ENCODE data around the gene CDH23. TPM values are rescaled to one million over a fixed set of nuclear protein-coding genes. Genes with fewer than 3 reads are reported as not detected.

The CDH23 gene
- total and polyA plus RNA-seq, 9 of the 15 experiments (the other 6 are each of a cell fraction or from before 2014, with no cell fraction given), result 0.18 to 1.2 (median 0.47) TPM

DNA sequence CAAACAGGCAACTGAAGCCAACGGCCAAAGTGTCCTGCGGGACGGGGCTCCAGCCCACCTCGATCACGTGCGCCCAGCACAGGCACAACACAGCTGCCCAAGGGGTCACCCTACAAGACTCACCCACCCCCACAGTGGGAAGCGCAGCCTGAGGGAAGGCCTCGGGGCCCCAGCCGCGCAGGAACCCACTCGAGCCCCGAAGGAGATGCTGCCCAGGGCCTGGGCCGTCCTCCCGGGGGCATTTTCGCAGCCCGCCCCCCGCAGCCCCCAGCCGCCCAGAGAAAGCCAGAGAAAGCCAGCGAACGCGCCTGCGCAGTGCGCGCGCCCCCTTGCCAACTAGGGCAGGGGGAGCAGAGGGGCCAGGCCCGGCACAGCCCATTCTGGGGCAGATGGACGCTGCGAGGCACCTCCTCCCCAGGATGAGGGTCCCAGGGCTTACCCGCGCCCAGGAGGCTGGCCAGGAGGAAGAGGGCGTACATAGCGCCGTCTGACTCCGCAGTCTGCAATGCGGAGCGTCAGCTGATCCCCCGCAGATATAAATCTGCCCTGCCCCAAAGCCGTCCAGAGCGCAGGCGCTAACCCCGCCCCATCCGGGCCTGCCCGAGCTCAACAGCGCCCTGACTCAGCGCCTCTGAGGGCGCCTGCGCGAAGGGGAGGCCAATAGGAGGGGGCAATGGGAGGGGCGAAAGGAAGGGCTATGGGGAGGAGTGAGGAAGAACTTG lies 454.2 kb downstream of the CDH23 start, which contains the start of gene PSAP (continued):
- TF ChIP-seq, protein P1, sequence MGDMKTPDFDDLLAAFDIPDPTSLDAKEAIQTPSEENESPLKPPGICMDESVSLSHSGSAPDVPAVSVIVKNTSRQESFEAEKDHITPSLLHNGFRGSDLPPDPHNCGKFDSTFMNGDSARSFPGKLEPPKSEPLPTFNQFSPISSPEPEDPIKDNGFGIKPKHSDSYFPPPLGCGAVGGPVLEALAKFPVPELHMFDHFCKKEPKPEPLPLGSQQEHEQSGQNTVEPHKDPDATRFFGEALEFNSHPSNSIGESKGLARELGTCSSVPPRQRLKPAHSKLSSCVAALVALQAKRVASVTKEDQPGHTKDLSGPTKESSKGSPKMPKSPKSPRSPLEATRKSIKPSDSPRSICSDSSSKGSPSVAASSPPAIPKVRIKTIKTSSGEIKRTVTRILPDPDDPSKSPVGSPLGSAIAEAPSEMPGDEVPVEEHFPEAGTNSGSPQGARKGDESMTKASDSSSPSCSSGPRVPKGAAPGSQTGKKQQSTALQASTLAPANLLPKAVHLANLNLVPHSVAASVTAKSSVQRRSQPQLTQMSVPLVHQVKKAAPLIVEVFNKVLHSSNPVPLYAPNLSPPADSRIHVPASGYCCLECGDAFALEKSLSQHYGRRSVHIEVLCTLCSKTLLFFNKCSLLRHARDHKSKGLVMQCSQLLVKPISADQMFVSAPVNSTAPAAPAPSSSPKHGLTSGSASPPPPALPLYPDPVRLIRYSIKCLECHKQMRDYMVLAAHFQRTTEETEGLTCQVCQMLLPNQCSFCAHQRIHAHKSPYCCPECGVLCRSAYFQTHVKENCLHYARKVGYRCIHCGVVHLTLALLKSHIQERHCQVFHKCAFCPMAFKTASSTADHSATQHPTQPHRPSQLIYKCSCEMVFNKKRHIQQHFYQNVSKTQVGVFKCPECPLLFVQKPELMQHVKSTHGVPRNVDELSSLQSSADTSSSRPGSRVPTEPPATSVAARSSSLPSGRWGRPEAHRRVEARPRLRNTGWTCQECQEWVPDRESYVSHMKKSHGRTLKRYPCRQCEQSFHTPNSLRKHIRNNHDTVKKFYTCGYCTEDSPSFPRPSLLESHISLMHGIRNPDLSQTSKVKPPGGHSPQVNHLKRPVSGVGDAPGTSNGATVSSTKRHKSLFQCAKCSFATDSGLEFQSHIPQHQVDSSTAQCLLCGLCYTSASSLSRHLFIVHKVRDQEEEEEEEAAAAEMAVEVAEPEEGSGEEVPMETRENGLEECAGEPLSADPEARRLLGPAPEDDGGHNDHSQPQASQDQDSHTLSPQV (IDR thresholded peaks at IDR 0.05), result peak; percentile 25; the same call in 1 of the 2 replicates
- TF ChIP-seq, protein P2, sequence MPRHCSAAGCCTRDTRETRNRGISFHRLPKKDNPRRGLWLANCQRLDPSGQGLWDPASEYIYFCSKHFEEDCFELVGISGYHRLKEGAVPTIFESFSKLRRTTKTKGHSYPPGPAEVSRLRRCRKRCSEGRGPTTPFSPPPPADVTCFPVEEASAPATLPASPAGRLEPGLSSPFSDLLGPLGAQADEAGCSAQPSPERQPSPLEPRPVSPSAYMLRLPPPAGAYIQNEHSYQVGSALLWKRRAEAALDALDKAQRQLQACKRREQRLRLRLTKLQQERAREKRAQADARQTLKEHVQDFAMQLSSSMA (CRISPR knock-in tag; IDR thresholded peaks at IDR 0.05), result no peak
- TF ChIP-seq ZEB2 (IDR thresholded peaks at IDR 0.05) (no peak), ZNF830 (CRISPR knock-in tag; IDR thresholded peaks at IDR 0.05) (peak; percentile 93), PTBP1 (IDR thresholded peaks at IDR 0.05; ENCODE audit: low read depth, low read length) (0 out of 2 replicates have a peak, but pooled peaks have one; percentile 41), FOXM1 (IDR thresholded peaks at IDR 0.05; ENCODE audit: low read depth) (no peak), FOXM1 (CRISPR knock-in tag; IDR thresholded peaks at IDR 0.05; ENCODE audit: low read depth) (peak; percentile 88; the same call in 1 of the 2 replicates), FOXP1 (CRISPR knock-in tag; IDR thresholded peaks at IDR 0.05) (peak; percentile 69), PHB (CRISPR knock-in tag; IDR thresholded peaks at IDR 0.05) (no peak), ZKSCAN8 (CRISPR knock-in tag; IDR thresholded peaks at IDR 0.05) (no peak), KLF1 (tag; IDR thresholded peaks at IDR 0.05) (peak; percentile 79; the same call in 1 of the 2 replicates), BRD9 (IDR thresholded peaks at IDR 0.05; ENCODE audit: low read depth, partially characterized antibody) (peak; percentile 63), BRF1 (IDR thresholded peaks at IDR 0.05; ENCODE audit: borderline replicate concordance, extremely low read depth, insufficient read length) (no peak), STAT5A (IDR thresholded peaks at IDR 0.05; ENCODE audit: borderline replicate concordance, low read length) (no peak; the same call in 1 of the 2 replicates)
- TF ChIP-seq, protein P3, sequence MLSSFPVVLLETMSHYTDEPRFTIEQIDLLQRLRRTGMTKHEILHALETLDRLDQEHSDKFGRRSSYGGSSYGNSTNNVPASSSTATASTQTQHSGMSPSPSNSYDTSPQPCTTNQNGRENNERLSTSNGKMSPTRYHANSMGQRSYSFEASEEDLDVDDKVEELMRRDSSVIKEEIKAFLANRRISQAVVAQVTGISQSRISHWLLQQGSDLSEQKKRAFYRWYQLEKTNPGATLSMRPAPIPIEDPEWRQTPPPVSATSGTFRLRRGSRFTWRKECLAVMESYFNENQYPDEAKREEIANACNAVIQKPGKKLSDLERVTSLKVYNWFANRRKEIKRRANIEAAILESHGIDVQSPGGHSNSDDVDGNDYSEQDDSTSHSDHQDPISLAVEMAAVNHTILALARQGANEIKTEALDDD (IDR thresholded peaks at IDR 0.05), result no peak
- TF ChIP-seq, protein P4, sequence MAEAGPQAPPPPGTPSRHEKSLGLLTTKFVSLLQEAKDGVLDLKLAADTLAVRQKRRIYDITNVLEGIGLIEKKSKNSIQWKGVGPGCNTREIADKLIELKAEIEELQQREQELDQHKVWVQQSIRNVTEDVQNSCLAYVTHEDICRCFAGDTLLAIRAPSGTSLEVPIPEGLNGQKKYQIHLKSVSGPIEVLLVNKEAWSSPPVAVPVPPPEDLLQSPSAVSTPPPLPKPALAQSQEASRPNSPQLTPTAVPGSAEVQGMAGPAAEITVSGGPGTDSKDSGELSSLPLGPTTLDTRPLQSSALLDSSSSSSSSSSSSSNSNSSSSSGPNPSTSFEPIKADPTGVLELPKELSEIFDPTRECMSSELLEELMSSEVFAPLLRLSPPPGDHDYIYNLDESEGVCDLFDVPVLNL (CRISPR knock-in tag; IDR thresholded peaks at IDR 0.05; ENCODE audit: low read depth), result 0 out of 2 replicates have a peak, but pooled peaks have one; percentile 35
- TF ChIP-seq, protein P5, sequence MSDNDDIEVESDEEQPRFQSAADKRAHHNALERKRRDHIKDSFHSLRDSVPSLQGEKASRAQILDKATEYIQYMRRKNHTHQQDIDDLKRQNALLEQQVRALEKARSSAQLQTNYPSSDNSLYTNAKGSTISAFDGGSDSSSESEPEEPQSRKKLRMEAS (CRISPR knock-in tag; IDR thresholded peaks at IDR 0.05), result peak; percentile 93
